B cell (primary cell): ENCODE data around the gene PHEX. TPM values are rescaled to one million over a fixed set of nuclear protein-coding genes. Genes with fewer than 3 reads are reported as not detected.

Source experiments
- ATAC-seq: fragments of 200-7000 bp; cut with Tn5 transposase; one replicate; pipeline ENCODE4 v1.10.0; 2021; ENCODE audit warnings: low read depth, mild to moderate bottlenecking, moderate number of reproducible peaks, moderate library complexity
- CTCF ChIA-PET: fragments of 350-600 bp; sonication (Branson Sonifier 250); formaldehyde crosslinking; loops from one replicate; lab custom pipeline; 2021; ENCODE audit warnings: antibody characterized with exemption, inconsistent platforms; lab: Charles Lee
- POLR2A ChIA-PET: fragments of 350-600 bp; sonication (Branson Sonifier 250); formaldehyde crosslinking; loops from one replicate; lab custom pipeline; 2021; ENCODE audit warnings: antibody characterized with exemption; lab: Charles Lee
- DNase-seq: peaks from one replicate; pipeline ENCODE4 v3.0.0; 2013
- H2AFZ ChIP-seq: 2 replicates; pipeline ENCODE4 v1.6.1; 2012; ENCODE audit warnings: mild to moderate bottlenecking, low read depth, low read length; ENCODE audit not compliant: insufficient read depth, poor library complexity, severe bottlenecking
- H3K27ac ChIP-seq, 2 donors: 1 replicate in 1 of 2; 2 replicates in 1 of 2; pipeline ENCODE4 v1.5.1; 2012 to 2013; ENCODE audit warnings: low read length in 2 of 2, mild to moderate bottlenecking in 2 of 2, moderate library complexity in 1 of 2
- H3K27me3 ChIP-seq, 4 experiments: fragments of 200-600 bp in 1 of 4; sonication (generic) in 1 of 4; replicated peaks in 1 of 4; 1 replicate in 2 of 4; 2 replicates in 2 of 4; pipeline versions ENCODE4 v1.6.1 to v1.7.0; 2013 to 2016; ENCODE audit warnings: low read length in 3 of 4, mild to moderate bottlenecking in 2 of 4, mixed read lengths in 1 of 4, moderate library complexity in 1 of 4; ENCODE audit not compliant: insufficient read depth in 4 of 4, control insufficient read depth in 3 of 4; ENCODE audit errors: control extremely low read depth in 1 of 4
- H3K36me3 ChIP-seq, 2 experiments: replicated peaks in 1 of 2; 1 replicate in 1 of 2; 2 replicates in 1 of 2; pipeline versions ENCODE4 v1.6.1 to v1.7.1; 2013; ENCODE audit warnings: low read length in 1 of 2; ENCODE audit not compliant: insufficient read depth in 2 of 2, control insufficient read depth in 1 of 2; ENCODE audit errors: control extremely low read depth in 1 of 2, extremely low read depth in 1 of 2
- H3K4me1 ChIP-seq, 2 donors: fragments of 200-600 bp in 1 of 2; sonication (generic) in 1 of 2; 1 replicate in 1 of 2; 2 replicates in 1 of 2; pipeline versions ENCODE4 v1.5.1 to v1.6.1; 2013 to 2017; ENCODE audit warnings: low read length in 2 of 2; ENCODE audit not compliant: control insufficient read depth in 2 of 2, insufficient read depth in 2 of 2
- H3K4me2 ChIP-seq: replicated peaks from 2 replicates; pipeline ENCODE3; 2012; ENCODE audit warnings: mild to moderate bottlenecking, low read depth, low read length; ENCODE audit not compliant: poor library complexity, severe bottlenecking
- H3K4me3 ChIP-seq, 5 experiments: fragments of 200-600 bp in 1 of 5; sonication (generic) in 1 of 5; 1 replicate in 3 of 5; 2 replicates in 2 of 5; pipeline versions ENCODE4 v1.5.1 to v1.7.0; 2011 to 2016; ENCODE audit warnings: low read length in 4 of 5, mild to moderate bottlenecking in 4 of 5, low read depth in 2 of 5, control low read depth in 1 of 5, moderate library complexity in 1 of 5; ENCODE audit not compliant: insufficient read depth in 1 of 5; ENCODE audit errors: control extremely low read depth in 1 of 5, extremely low read depth in 1 of 5
- H3K79me2 ChIP-seq: fragments of 200-600 bp; sonication (generic); one replicate; pipeline ENCODE4 v1.6.0; 2016; ENCODE audit warnings: low read length; ENCODE audit not compliant: control insufficient read depth, insufficient read depth
- H3K9ac ChIP-seq: fragments of 200-600 bp; sonication (generic); 2 replicates; pipeline ENCODE4 v1.6.1; 2017; ENCODE audit warnings: mild to moderate bottlenecking, low read length, moderate library complexity
- H3K9me3 ChIP-seq, 3 donors: one replicate each; pipeline versions ENCODE4 v1.6.1 to v1.7.1; 2013; ENCODE audit warnings: low read length in 2 of 3; ENCODE audit not compliant: control insufficient read depth in 2 of 3, insufficient read depth in 1 of 3; ENCODE audit errors: control extremely low read depth in 1 of 3
- H4K20me1 ChIP-seq: 2 replicates; pipeline ENCODE4 v1.6.0; 2012; ENCODE audit warnings: mild to moderate bottlenecking, low read length; ENCODE audit not compliant: insufficient read depth, control insufficient read depth, poor library complexity, severe bottlenecking
- H3K27ac Mint-ChIP-seq: one replicate; pipeline ENCODE4 v1.8.0; 2021; ENCODE audit warnings: mixed read lengths
- H3K27me3 Mint-ChIP-seq: one replicate; pipeline ENCODE4 v1.8.0; 2021; ENCODE audit warnings: mixed read lengths
- H3K4me1 Mint-ChIP-seq: one replicate; pipeline ENCODE4 v1.8.0; 2021; ENCODE audit warnings: mixed read lengths
- H3K4me3 Mint-ChIP-seq: one replicate; pipeline ENCODE4 v1.8.0; 2021; ENCODE audit warnings: mixed read lengths
- H3K9me3 Mint-ChIP-seq: one replicate; pipeline ENCODE4 v1.8.0; 2022; ENCODE audit warnings: mixed read lengths; ENCODE audit not compliant: insufficient read depth
- EZH2 ChIP-seq: IDR thresholded peaks from 2 replicates; pipeline ENCODE4 v1.6.1; 2012; ENCODE audit warnings: borderline replicate concordance, low read depth, mild to moderate bottlenecking, moderate library complexity, low read length; ENCODE audit not compliant: insufficient read depth, poor library complexity, severe bottlenecking
- WGBS: methylation state at CpG from one replicate; pipeline ENCODE4 v1.1.5; 2013; ENCODE audit warnings: missing lambda C conversion rate; ENCODE audit not compliant: insufficient coverage; 5-methylcytosine and 5-hydroxymethylcytosine counted together
- intact Hi-C: fragments of 100-400 bp; cut with micrococcal nuclease; formaldehyde crosslinking; loops from one replicate; pipeline ENCODE4 v1.10.0; 2022
- polyA plus RNA-seq: library from polyadenylated mRNA; depleted of rRNA; stranded (reverse); fragments of >200 nt; gene quantifications from 2 replicates; pipeline ENCODE4 v1.2.3, GENCODE V29; 2012
- total RNA-seq, 2 donors: library from RNA; stranded (reverse); fragments of 120-200 nt in 1 of 2; gene quantifications; 1 replicate in 1 of 2; 2 replicates in 1 of 2; pipeline versions ENCODE4 v1.2.3 to v1.2.4, GENCODE V29; 2013 to 2022
- TF ChIP-seq, protein P1 (sequence below): fragments of 200-600 bp; IDR thresholded peaks from one replicate; pipeline ENCODE4 v1.8.0; 2022; ENCODE audit warnings: antibody characterized with exemption, mild to moderate bottlenecking

Gene PHEX
- total and polyA plus RNA-seq, 2 donors (not counting 1 experiment from before 2014, with no cell fraction given): 0.01 to 0.15 TPM

DNA sequence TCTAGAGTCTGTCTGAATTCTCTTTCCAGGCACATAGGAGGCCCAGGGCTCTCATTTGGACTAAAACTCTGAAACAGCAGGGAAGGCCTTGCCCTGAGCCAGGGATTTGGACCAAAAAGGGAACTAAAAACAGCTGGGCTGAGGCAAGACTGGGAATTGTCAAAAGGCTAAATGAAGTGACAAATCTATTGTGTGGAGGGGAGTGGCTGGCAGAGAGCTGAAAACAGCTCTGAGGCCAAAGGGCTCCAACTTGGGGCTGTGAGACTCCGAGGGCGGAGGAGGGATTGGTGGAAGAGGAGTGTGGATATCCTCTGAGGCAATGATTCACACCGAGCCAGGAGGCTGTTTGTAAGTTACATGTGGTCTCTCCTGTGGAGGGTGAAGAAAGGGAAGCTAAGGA lies 63.2 kb downstream of the PHEX start:
- Histone ChIP-seq H3K9me3 (no peaks in the 10 kb centered on the region), H3K27me3 (no peaks in the 10 kb centered on the region), H3K27ac (no peak overlapping the region), H3K79me2 (no peaks in the 10 kb centered on the region), H2AFZ (no peak overlapping the region), H3K36me3 (no peaks in the 10 kb centered on the region), H4K20me1 (no peaks in the 10 kb centered on the region), H3K4me3 (no peak overlapping the region), H3K9ac (no peak overlapping the region), H3K4me2 (no peak overlapping the region), H3K4me1 (no peaks in the 10 kb centered on the region)
- Mint-ChIP-seq H3K27ac (no peak overlapping the region), H3K4me3 (no peak overlapping the region), H3K9me3 (peaks cover 3% of the 10 kb centered on the region), H3K4me1 (no peaks in the 10 kb centered on the region), H3K27me3 (no peaks in the 10 kb centered on the region)
- ChIA-PET CTCF (interaction anchor here (1.2 kb wide), 1 partner anchor 41 kb away, joined by 5 read pairs; no protein-coding TSS in a partner anchor), POLR2A (interaction anchor here (0.6 kb wide), 1 partner anchor 201 kb away, joined by 4 read pairs; no protein-coding TSS in a partner anchor)
- WGBS: 92% methylated on average over 2 of the region's 3 CpGs
- TF ChIP-seq EZH2: no peak
- TF ChIP-seq, protein P1, sequence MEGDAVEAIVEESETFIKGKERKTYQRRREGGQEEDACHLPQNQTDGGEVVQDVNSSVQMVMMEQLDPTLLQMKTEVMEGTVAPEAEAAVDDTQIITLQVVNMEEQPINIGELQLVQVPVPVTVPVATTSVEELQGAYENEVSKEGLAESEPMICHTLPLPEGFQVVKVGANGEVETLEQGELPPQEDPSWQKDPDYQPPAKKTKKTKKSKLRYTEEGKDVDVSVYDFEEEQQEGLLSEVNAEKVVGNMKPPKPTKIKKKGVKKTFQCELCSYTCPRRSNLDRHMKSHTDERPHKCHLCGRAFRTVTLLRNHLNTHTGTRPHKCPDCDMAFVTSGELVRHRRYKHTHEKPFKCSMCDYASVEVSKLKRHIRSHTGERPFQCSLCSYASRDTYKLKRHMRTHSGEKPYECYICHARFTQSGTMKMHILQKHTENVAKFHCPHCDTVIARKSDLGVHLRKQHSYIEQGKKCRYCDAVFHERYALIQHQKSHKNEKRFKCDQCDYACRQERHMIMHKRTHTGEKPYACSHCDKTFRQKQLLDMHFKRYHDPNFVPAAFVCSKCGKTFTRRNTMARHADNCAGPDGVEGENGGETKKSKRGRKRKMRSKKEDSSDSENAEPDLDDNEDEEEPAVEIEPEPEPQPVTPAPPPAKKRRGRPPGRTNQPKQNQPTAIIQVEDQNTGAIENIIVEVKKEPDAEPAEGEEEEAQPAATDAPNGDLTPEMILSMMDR: no peak
- intact Hi-C loops: no loop called here
- DNase-seq: no peak
- ATAC-seq: no peak

DNA sequence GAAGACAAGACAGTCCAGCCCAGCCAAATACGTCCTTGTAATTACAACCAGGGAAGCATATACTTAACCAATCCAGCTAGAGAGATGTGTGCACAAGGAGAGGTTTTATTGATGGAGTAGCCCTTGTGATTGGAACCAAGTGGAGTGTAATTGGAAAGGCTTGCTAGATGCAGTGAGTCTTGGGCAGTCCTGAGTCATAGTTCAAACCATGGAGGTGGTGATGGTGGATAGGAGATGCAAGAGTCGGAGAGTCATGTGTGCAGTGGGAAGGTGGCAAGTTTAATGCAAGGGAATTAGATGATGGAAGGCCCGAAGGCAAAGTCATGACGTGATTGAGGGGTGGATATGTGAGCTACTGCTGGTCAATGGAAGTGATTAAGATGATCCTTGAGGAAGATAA lies 63.7 kb downstream of the PHEX start:
- Mint-ChIP-seq H3K4me3 (no peak overlapping the region), H3K27ac (no peak overlapping the region), H3K27me3 (no peaks in the 10 kb centered on the region), H3K9me3 (peaks cover 3% of the 10 kb centered on the region), H3K4me1 (no peaks in the 10 kb centered on the region)
- DNase-seq: no peak
- no peak for ATAC-seq
- ChIA-PET POLR2A (no interaction called here), CTCF (interaction anchor here (1.2 kb wide), 1 partner anchor 40 kb away, joined by 5 read pairs; no protein-coding TSS in a partner anchor)
- H3K27ac ChIP-seq: no peak overlapping the region
- WGBS: 100% methylated on average over 3 of the region's 4 CpGs
- H3K9ac ChIP-seq: no peak overlapping the region
- no peaks in the 10 kb centered on the region for H3K79me2 ChIP-seq
- no peak overlapping the region for H2AFZ ChIP-seq
- H3K4me1 ChIP-seq: no peaks in the 10 kb centered on the region
- no peak overlapping the region for H3K4me2 ChIP-seq
- intact Hi-C loops: no loop called here
- no peaks in the 10 kb centered on the region for H3K9me3 ChIP-seq
- H3K36me3 ChIP-seq: no peaks in the 10 kb centered on the region
- no peaks in the 10 kb centered on the region for H4K20me1 ChIP-seq
- H3K4me3 ChIP-seq: no peak overlapping the region
- TF ChIP-seq EZH2: no peak
- TF ChIP-seq, protein P1: no peak
- no peaks in the 10 kb centered on the region for H3K27me3 ChIP-seq
